GM18867 (cell line): Measurements from ENCODE around the gene PLPP2.
"Not testable (repeated sequence)": the region's sequence is repeated elsewhere in the genome, so short reads cannot be mapped to it uniquely, and the experiment has no call there.

ENCODE experiments used
- ATAC-seq: cut with Tn5 transposase; IDR thresholded peaks from one replicate; pipeline ENCODE4 v1.9.1; 2021; ENCODE audit warnings: mild to moderate bottlenecking, moderate library complexity; ENCODE audit not compliant: unreplicated experiment

PLPP2 gene

GRCh38 chr19:275000-275399 is 16.2 kb downstream of the PLPP2 start:
- no peak for ATAC-seq

GRCh38 chr19:273393-273792 is 17.8 kb downstream of the PLPP2 start:
- ATAC-seq, result no peak

GRCh38 chr19:271856-272255 is 19.3 kb downstream of the PLPP2 start:
- ATAC-seq, result no peak

DNA sequence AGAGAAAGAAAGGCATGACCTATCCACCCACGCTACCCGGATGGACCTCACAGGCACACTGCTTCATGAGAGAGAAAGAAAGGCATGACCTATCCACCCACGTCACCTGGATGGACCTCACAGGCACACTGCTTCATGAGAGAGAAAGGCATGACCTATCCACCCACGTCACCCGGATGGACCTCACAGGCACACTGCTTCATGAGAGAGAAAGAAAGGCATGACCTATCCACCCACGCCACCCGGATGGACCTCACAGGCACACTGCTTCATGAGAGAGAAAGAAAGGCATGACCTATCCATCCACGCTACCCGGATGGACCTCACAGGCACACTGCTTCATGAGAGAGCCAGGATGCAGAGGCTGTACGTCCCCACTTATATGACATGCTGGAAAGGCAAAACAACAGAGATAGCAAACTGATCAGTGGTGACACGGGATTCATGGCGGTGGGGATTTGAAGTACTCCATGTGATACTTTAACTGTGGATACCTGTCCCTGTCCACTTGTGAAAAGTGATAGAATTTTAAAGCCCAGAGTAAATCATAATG is 20.4 kb downstream of the PLPP2 start:
- not testable (repeated sequence) for ATAC-seq

DNA sequence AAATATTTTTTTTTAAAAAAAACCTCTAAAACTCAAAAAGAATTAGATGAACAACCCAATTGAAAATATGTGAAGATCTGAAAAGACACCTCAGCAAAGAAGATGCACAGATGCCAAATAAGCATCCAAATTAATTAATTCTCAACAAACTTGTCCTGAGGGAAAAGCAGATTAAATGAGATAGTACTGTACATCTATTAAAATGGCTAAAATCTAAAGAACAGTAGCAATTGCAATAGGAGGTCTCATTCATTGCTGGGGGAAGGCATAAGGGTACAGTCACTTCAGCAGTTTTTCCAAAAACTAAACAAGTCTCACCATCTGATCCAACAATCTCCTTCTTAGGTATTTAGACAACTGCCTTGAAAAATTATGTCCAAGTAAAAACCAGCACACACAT is 22.0 kb downstream of the PLPP2 start:
- ATAC-seq, result no peak

DNA sequence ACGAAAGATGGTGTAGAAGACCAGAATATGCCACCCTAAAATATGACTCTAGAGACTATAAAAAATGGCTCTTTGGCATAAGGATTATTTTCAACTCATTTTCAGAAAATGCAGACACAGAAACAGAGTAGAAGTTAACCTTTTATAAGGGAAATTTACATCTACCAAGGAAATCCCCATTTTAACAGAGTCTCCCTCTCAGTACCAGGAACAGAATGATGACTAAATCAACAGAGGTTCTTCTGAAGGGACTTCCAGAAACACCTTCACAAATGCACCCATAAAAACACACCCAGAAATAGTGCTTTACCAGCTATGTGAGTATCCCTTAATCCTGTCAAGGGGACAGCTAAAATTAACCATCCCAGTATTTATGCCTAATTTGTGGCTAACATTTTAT is 29.1 kb downstream of the PLPP2 start:
- ATAC-seq, result no peak

DNA sequence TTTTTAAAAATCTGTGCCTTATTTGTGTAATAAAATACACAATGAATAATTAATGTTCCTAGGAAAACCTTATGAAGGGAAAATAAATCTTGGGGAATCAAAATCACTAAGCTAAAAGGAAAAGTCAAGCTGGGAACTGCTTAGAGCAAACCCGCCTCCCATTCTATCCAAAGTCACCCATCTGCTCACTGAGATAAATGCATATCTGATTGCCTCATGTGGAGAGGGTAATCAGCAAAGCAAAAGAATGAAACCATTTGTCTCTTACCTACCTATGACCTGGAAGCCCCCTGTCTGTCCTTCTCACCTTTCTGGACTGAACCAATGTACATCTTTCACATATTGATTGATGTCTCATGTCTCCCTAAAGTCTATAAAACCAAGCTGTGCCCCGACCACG is 34.4 kb downstream of the PLPP2 start:
- ATAC-seq, result not testable (repeated sequence)

- ATAC-seq, result not testable (repeated sequence)
Measured at GRCh38 chr19:252421-253186, 38.6 kb downstream of the PLPP2 start.

- no peak for ATAC-seq
Measured at GRCh38 chr19:246551-246950, 44.7 kb downstream of the PLPP2 start.

DNA sequence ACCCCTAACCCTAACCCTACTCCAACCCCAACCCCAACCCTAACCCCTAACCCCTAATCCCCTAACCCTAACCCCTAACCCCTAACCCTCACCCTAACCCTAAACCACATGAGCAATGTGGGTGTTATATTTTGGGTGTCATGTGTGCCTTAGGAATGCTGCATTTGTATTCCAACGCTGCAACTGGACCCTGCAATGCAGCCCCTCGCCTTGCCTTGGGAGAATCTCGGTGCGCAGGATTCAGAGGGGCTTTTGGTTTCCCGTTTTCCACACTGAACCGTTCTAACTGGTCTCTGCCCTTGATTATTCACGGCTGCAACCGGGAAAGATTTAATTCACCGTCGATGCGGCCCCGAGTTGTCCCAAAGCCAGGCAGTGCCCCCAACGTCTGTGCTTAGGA is 45.3 kb downstream of the PLPP2 start:
- ATAC-seq, result not testable (repeated sequence)

DNA sequence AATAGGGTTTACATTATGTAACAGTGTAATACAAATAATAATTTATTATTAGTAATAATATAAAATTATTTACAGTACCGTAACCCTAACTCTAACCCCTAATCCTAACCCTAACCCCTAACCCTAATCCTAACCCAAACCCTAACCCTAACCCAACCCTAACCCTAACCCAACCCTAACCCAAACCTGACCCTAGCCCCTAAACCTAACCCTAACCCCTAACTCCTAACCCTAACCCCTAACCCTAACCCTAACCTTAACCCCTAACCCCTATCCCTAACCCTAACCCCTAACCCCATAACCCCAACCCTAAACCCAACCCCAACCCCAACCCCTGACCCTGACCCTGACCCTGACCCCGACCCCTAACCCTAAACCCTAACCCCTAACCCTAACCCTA is 45.7 kb downstream of the PLPP2 start:
- no peak for ATAC-seq
